22Rv1 (cell line): Measurements from ENCODE around the gene ENTREP3.

Experiments
- CTCF ChIP-seq: fragments of 450-650 bp; IDR thresholded peaks from 2 replicates; pipeline ENCODE4 v1.5.1; 2017; ENCODE audit warnings: mild to moderate bottlenecking
- ZFX ChIP-seq: fragments of 450-650 bp; IDR thresholded peaks from 2 replicates; pipeline ENCODE4 v1.6.1; 2017; ENCODE audit warnings: antibody characterized with exemption, borderline replicate concordance

DNA sequence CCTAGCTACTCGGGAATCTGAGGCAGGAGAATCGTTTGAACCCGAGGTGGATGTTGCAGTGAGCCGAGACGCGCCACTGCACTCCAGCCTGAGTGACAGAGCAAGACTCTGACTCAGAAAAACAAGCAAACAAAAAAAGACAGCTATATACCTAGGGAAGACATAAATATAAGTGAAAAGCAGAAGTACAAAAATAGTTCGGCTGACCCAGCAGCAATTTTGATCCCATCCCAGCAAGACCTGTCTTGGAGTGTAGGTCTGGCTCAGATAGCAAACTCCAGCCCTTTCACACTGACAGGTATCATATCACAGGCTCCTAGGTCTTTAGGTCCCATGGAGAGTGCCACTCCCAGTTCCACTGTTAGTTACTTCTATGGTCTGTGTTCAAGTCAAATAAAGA, 32.2 kb downstream of the ENTREP3 start:
- TF ChIP-seq CTCF (no peak), ZFX (no peak)
